OCI-LY3 (cell line): ENCODE measurements around the gene TBC1D32.

Experiments
- CTCF ChIP-seq: fragments of 200-600, 300-600 bp; sonication (generic); IDR thresholded peaks from 2 replicates; pipeline ENCODE4 v1.5.1; 2014; ENCODE audit warnings: antibody characterized with exemption, low read length, low read depth
- EZH2phosphoT487 ChIP-seq: fragments of 200-600 bp; shearing (Covaris generic); IDR thresholded peaks from 2 replicates; pipeline ENCODE4 v1.6.1; 2018; ENCODE audit warnings: antibody characterized with exemption, mixed run types, low read depth

GRCh38 chr6:121158891-121159290 is 175.4 kb downstream of the TBC1D32 start:
- no peak for TF ChIP-seq CTCF
- TF ChIP-seq EZH2phosphoT487, result no peak
